ENCODE measurements around the gene ARL5A.
A peak's percentile ranks its signal among the peaks of the same experiment; 100 is the strongest.
"Not testable (repeated sequence)": the region's sequence is repeated elsewhere in the genome, so short reads cannot be mapped to it uniquely, and the experiment has no call there.

ARL5A gene

GRCh38 chr2:151828143-151828889, at the start of gene ARL5A:
TSS of gene ARL5A (minus strand) at chr2:151828421. CDS start at chr2:151828176, 245 bp downstream.
- peak; percentile 91 for DNase-seq

DNA sequence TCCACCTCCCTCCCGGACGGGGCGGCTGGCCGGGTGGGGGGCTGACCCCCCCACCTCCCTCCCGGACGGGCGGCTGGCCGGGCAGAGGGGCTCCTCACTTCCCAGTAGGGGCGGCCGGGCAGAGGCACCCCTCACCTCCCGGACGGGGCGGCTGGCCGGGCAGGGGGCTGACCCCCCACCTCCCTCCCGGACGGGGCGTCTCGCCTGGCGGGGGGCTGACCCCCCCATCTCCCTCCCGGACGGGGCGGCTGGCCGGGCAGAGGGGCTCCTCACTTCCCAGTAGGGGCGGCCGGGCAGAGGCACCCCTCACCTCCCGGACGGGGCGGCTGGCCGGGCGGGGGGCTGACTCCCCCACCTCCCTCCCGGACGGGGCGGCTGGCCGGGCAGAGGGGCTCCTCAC, 47.4 kb upstream of the ARL5A start:
- not testable (repeated sequence) for DNase-seq

- DNase-seq: no peak
These were observed 44.2 kb upstream of the ARL5A start for GRCh38 chr2:151872463-151872862.

- DNase-seq: no peak
These were observed 41.1 kb upstream of the ARL5A start for GRCh38 chr2:151869291-151869690.

GRCh38 chr2:151862700-151863099, 34.5 kb upstream of the ARL5A start:
- no peak for DNase-seq

GRCh38 chr2:151861174-151861573, 33.0 kb upstream of the ARL5A start:
- no peak for DNase-seq

DNA sequence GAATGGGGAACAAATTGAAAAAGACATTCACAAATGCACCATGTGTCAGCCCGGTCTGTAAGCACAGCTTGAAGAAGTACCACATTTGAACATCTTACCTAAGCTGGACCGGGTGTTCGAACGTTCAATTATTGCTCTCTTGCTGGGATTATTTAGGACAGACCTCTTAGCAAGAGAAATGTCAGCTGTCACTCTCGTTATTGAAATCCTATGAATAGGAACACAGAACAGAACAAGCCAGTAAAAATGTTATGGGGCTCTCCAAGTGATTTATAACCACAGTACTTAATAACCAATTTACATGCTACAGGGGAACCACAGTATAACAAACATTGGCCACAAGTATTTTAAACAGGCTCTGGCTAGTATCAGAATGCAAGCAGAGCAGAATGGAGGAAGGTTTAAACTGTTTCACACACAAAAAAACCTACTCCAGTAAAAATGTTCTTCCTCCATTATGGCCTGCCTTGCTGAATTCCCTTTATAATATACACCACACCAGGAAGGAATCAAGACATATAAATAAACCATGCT, 32.5 kb upstream of the ARL5A start:
- no peak for DNase-seq

DNA sequence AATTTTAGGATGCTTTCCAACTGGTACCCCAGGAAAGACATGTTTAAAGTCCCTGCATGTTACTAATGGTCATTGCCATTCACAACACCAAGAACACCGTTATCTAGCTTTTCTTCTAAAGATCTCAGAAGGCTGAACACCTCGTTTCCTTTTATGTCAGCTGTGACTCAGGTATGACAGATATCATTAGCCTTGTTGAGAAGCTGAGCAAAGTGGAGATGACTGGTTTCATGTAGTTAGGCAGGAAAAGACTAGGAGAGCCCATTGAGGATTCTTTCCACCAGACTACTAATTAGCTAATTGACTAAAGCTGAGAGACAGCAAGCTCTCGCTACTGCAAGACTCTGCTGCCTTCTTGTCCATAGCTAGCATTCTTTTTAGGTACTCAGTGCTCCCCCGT, 32.0 kb upstream of the ARL5A start:
- no peak for DNase-seq

DNA sequence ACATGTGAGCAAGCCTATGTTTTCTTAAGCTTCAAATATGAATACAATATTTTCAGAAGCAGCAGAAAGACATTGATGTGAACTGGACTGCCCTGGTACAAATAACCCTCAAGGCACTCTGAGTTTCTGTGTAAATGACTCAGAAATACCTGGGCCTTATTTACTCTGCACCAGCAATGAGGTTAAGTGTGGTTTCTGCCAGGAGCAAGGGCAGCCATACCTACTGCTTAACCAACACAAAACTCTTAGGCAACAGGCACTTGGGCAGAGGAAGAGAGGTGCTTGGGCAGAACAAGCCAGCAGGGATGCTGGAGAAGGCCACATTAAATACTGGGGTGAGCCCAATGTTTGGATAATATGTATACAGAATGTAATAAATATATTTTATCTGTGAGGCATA, 29.4 kb upstream of the ARL5A start:
- DNase-seq: no peak

GRCh38 chr2:151855111-151855510, 26.9 kb upstream of the ARL5A start:
- no peak for DNase-seq

DNA sequence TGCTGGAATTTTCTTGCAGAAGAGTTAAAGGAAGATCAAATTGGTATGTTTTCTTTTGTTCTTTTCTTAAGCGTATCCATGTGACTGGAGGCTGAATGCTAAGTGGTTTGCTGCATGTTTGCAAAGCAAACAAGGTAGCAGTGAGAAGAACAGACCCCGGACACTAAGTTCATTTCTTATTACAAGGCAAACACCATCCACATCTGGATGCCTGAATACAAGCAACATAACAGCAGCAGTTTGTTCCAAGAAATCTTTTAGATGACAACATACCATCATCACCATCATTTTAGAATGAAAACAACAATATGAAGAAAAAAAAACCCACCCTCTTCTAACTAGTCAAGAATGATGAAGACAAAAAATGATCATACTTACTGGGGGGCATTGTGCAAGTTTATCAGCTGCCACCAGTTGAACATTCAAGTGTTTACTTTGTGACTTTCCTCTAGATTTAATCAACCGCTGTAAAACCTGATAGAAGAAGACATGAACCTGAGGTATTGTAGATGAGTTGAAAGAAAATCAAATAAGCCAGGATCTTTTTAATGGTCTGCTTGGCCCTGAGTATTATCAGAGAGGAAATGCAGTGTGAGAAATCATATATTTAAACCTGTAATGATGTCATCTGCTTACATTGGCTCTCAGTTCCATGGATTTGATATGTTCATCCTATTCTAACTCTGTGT, 25.0 kb upstream of the ARL5A start:
- no peak for DNase-seq

GRCh38 chr2:151852260-151853069, 24.2 kb upstream of the ARL5A start:
- no peak for DNase-seq

GRCh38 chr2:151851761-151852160, 23.5 kb upstream of the ARL5A start:
- no peak for DNase-seq

DNA sequence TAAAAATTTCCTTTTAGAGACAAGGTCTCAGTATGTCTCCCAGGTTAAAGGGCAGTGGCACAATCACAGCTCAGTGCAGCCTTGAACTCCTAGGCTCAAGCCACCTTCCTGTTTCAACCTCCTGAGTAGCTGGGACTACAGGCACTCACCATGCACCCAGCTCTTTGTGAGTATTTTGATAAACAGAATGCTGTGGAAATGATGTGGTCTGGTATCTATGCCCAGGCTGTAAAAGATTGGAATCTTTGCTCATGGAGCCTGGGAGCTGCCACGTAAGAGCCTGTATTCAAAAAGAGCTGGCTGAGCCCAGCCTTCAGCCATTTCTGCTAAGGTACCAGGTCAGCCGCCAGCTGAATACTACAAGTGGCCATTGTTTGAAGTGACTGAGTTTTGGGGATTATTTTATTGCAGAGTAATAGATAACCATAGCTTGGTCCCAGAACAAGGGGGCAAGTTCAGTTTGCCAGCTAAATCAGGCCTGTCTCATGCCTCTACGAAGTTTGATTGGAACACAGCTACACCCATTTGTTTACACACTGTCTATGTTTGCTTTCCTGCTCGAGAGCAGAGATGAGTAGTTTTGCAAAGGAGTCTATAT, 21.3 kb upstream of the ARL5A start:
- no peak for DNase-seq

- no peak for DNase-seq
These were observed 17.7 kb upstream of the ARL5A start for GRCh38 chr2:151845884-151846283.

GRCh38 chr2:151845481-151845880, 17.3 kb upstream of the ARL5A start:
- DNase-seq: no peak

DNA sequence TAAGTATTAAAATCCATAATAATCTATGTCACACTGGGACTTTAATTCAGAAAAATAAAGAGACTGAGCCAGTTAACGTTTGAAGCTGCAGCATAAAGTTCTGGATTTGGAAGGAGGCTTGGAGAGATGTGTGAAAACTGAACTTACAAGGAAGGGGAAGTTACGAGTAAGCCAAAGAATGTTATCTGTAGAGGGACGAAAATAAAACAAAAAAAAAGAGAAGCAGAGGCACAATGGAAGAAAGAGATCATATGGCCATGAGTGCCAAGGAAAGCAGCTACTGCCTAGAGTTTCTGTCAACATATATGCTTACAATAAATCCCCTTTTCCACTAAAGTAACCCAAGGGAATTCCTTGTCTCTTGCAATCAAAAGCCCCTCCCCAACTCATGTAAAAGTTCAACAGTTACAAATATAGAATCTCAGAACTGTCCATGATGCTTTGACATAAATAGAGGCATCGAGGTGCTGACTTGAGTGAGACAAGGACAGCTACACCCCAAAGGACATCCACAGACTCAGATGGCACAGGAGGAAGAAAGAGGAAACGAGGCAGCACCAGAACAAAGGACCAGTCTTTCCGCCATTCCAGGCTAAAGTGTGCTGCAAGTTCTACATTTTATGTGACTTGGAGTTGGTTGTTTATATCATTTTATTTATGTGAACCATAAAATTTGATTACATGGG, 16.1 kb upstream of the ARL5A start:
- no peak for DNase-seq

DNA sequence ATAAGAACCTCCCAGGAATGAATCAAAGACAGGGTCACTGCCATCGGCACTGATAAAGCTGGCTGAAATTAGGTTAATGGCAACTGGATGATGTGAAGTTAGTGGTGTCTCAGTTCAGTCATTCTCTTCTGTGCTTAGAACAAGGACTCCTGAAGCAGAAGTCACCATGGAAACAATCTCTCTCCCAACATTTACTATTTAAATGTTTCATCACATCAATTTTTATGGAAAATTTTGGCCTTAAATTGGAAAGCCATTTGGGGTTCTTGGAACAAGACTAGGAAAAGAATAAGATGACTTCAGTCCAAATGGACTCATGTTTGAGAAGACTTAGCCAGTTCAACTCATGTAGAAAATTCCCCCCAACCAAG, 15.5 kb upstream of the ARL5A start:
- DNase-seq: no peak

DNA sequence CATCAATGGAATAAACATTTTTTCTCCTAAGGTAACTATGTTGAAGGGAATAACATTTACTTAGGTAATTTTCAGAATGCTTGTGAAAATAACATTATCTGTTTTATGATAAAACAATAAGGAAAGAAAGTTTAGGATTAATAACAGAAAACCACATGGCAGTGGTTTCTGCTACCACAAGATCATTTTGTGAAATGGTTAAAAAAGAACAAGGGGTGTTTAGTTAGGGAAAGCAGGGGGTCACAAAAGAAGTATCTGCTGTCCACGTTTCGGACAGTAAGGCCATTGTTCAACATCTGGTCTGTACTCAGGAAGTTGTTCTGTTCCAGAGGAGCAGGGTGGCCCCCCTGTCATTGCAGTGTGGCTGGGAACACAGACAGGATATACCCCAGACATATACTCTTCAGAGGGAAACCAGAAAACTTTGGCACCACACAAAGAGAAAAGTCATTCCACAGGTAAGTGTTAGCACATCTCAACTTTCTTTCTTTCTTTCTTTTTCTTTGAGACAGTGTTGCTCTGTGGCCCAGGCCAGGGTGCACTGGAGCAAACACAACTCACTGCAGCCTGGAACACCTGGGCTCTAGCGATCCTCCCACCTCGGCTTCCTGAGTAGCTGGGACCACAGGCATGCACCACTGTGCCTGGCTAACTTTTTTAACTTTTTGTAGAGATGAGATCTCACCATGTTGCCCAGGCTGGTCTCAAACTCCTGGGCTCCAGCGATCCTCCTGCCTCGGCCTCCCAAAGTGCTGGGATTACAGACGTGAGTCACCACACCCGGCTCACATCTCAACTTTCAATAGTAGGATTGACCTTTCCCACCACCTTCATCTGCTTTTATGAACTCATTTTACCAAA, 14.8 kb upstream of the ARL5A start:
- no peak for DNase-seq

GRCh38 chr2:151841047-151841424, 12.8 kb upstream of the ARL5A start:
- no peak for DNase-seq

DNA sequence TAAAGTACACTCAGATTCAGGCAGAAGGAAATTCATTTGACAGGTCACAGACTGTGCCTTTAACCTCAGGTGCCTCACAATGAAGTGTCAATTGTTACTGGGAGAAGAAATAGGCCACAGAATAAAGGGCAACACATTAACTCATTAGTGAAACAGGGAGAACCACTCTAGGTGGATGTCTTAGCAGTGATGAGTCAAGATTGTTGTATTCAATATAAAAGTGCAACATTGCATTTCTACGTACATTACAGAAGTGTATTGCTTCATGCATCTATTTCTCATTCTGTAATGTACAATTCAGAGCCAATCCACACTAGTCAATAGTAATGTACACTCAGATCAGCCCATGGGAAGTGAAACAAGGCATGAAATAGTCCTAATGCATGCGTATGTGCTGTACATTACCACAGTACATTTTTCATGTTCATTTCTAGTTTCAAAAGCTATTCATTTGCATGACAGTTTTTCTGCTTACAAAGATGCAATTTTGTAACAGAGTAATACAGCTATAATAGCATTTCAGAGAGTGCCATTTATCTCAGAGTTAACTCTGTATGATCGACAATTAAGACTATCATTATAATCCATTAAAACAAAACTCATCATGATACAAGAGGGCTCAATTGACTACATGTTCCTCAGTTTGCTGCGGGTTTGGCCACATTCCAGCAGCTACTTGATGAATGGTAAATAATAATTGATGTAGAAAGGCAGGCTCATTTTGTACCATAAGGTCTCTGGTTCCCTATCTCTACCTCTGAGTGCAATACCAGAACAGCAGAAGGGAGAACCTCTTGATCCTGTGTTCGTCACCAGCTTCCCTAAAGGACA, 12.2 kb upstream of the ARL5A start:
- DNase-seq: no peak
